K562 (cell line): ENCODE results near the gene ACY1.

Source experiments
- MED1 ChIP-seq: sonication (generic); formaldehyde crosslinking; IDR thresholded peaks from 2 replicates; pipeline ENCODE4 v1.8.1; 2023; ENCODE audit warnings: missing genetic modification reagents, borderline replicate concordance
- TF ChIP-seq, protein P1 (sequence below): fragments of 250-450 bp; sonication (Bioruptor Pico); IDR thresholded peaks from 2 replicates; pipeline ENCODE4 v1.5.0; 2021

DNA sequence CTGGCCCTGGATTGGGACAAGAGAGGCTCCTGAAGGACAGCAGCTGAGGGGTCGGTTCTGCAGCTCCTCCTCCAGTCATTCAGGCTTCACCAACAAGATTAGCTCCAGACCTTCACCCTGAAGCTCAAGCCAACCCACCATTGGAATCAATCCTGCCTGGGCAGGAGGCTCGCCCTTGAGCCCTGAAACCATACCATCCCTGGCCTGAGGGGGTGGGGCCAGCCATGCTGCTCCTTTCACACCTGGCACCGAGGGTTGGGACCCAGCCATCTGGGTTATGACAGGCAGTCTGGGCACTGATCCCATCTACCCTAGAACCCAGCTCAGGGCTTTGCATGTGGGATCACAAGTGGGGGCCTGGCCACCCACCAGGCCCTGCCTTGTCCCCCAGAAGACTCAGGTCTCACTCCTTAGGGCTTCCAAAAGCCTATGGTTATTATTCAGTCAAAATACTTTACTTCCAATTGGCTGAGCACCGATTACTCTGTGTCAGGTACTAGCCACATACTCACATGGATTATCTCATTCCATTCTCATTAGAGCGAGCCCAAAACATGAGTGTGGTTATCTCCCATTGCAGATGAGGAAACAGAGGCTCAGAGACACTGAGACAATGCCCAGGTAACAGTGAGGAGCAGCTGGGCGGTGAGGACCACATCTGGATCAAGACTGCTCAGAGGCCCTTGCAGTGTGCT lies 12.6 kb upstream of the ACY1 start:
- TF ChIP-seq MED1, result no peak
- TF ChIP-seq, protein P1, sequence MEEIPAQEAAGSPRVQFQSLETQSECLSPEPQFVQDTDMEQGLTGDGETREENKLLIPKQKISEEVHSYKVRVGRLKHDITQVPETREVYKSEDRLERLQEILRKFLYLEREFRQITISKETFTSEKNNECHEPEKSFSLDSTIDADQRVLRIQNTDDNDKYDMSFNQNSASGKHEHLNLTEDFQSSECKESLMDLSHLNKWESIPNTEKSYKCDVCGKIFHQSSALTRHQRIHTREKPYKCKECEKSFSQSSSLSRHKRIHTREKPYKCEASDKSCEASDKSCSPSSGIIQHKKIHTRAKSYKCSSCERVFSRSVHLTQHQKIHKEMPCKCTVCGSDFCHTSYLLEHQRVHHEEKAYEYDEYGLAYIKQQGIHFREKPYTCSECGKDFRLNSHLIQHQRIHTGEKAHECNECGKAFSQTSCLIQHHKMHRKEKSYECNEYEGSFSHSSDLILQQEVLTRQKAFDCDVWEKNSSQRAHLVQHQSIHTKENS (CRISPR knock-in tag), result no peak
